Right atrium auricular region (tissue), 2 donors: Measurements from ENCODE around the gene CNTNAP2. TPM values are rescaled to one million over a fixed set of nuclear protein-coding genes. Genes with fewer than 3 reads are reported as not detected.

ENCODE experiments used
- DNase-seq: peaks from one replicate; pipeline ENCODE4 v3.0.0-alpha.2; 2019; ENCODE audit warnings: low spot score
- H3K27ac ChIP-seq, 2 donors: fragments of 200-600 bp; sonication (generic); 1 replicate in 1 of 2; 2 replicates in 1 of 2; pipeline ENCODE4 v1.5.1; 2016 to 2019
- H3K27me3 ChIP-seq, 2 donors: fragments of 200-600 bp; sonication (generic); one replicate each; pipeline versions ENCODE4 v1.5.1 to v1.6.0; 2017 to 2019
- H3K36me3 ChIP-seq: fragments of 200-600 bp; sonication (generic); one replicate; pipeline ENCODE4 v1.5.1; 2016
- H3K4me1 ChIP-seq, 2 donors: fragments of 200-600 bp; sonication (generic); one replicate each; pipeline versions ENCODE4 v1.5.1 to v1.6.0; 2017 to 2019
- H3K4me3 ChIP-seq, 2 donors: fragments of 200-600 bp; sonication (generic); 1 replicate in 1 of 2; 2 replicates in 1 of 2; pipeline ENCODE4 v1.5.1; 2017 to 2019; ENCODE audit warnings: mild to moderate bottlenecking in 1 of 2, moderate library complexity in 1 of 2
- H3K9me3 ChIP-seq, 2 donors: fragments of 200-600 bp; sonication (generic); one replicate each; pipeline ENCODE4 v1.5.1; 2019
- CTCF ChIP-seq, 2 donors: fragments of 200-600 bp; sonication (generic); IDR thresholded peaks; one replicate each; pipeline ENCODE4 v1.5.1; 2019; ENCODE audit warnings: antibody characterized with exemption in 2 of 2
- total RNA-seq, 2 donors: library from RNA; depleted of rRNA; stranded (reverse); fragments of >200 nt; gene quantifications; one replicate each; pipeline ENCODE4 v1.1.0, GENCODE V29; 2016

Gene CNTNAP2
- total RNA-seq, 2 donors from 2014 or later, result 1.1 to 1.7 TPM

GRCh38 chr7:146591976-146592375, 475.4 kb downstream of the CNTNAP2 start:
- no peak overlapping the region for H3K27ac ChIP-seq
- H3K4me3 ChIP-seq, result no peak overlapping the region
- no peaks in the 10 kb centered on the region for H3K27me3 ChIP-seq
- no peak for TF ChIP-seq CTCF (IDR thresholded peaks at IDR 0.05)
- DNase-seq, result no peak
- no peaks in the 10 kb centered on the region for H3K36me3 ChIP-seq
- H3K9me3 ChIP-seq, result no peaks in the 10 kb centered on the region
- H3K4me1 ChIP-seq, result no peaks in the 10 kb centered on the region

GRCh38 chr7:146606628-146607027, 490.0 kb downstream of the CNTNAP2 start:
- H3K36me3 ChIP-seq, result no peaks in the 10 kb centered on the region
- H3K4me3 ChIP-seq, result no peak overlapping the region
- no peaks in the 10 kb centered on the region for H3K9me3 ChIP-seq
- TF ChIP-seq CTCF (IDR thresholded peaks at IDR 0.05), result no peak
- H3K4me1 ChIP-seq, result no peaks in the 10 kb centered on the region
- DNase-seq, result no peak
- H3K27ac ChIP-seq, result no peak overlapping the region
- no peaks in the 10 kb centered on the region for H3K27me3 ChIP-seq

- H3K27ac ChIP-seq, result no peak overlapping the region
- H3K4me3 ChIP-seq, result no peak overlapping the region
- H3K9me3 ChIP-seq, result no peaks in the 10 kb centered on the region
- no peak for DNase-seq
- no peaks in the 10 kb centered on the region for H3K4me1 ChIP-seq
- H3K27me3 ChIP-seq, result no peaks in the 10 kb centered on the region
- TF ChIP-seq CTCF (IDR thresholded peaks at IDR 0.05), result no peak
- H3K36me3 ChIP-seq, result no peaks in the 10 kb centered on the region
These were observed 503.0 kb downstream of the CNTNAP2 start for GRCh38 chr7:146619641-146620040.

GRCh38 chr7:146626912-146627311, 510.3 kb downstream of the CNTNAP2 start:
- Histone ChIP-seq H3K27me3 (no peaks in the 10 kb centered on the region), H3K27ac (no peak overlapping the region), H3K36me3 (no peaks in the 10 kb centered on the region), H3K9me3 (no peaks in the 10 kb centered on the region), H3K4me3 (no peak overlapping the region), H3K4me1 (no peaks in the 10 kb centered on the region)
- DNase-seq, result no peak
- TF ChIP-seq CTCF (IDR thresholded peaks at IDR 0.05), result no peak

- no peak overlapping the region for H3K27ac ChIP-seq
- no peaks in the 10 kb centered on the region for H3K4me1 ChIP-seq
- no peaks in the 10 kb centered on the region for H3K9me3 ChIP-seq
- H3K27me3 ChIP-seq, result no peaks in the 10 kb centered on the region
- TF ChIP-seq CTCF (IDR thresholded peaks at IDR 0.05), result no peak
- no peak overlapping the region for H3K4me3 ChIP-seq
- H3K36me3 ChIP-seq, result no peaks in the 10 kb centered on the region
- DNase-seq, result no peak
These were observed 518.8 kb downstream of the CNTNAP2 start for GRCh38 chr7:146635205-146636032.

- no peak for DNase-seq
- Histone ChIP-seq H3K27me3 (no peaks in the 10 kb centered on the region), H3K4me3 (no peak overlapping the region), H3K36me3 (no peaks in the 10 kb centered on the region), H3K9me3 (no peaks in the 10 kb centered on the region), H3K4me1 (no peaks in the 10 kb centered on the region), H3K27ac (no peak overlapping the region)
- no peak for TF ChIP-seq CTCF (IDR thresholded peaks at IDR 0.05)
These were observed 519.4 kb downstream of the CNTNAP2 start for GRCh38 chr7:146636033-146636356.
